NCI-H510A (cell line): ENCODE results near the gene PIP5K1A.
"Not testable (repeated sequence)": the region's sequence is repeated elsewhere in the genome, so short reads cannot be mapped to it uniquely, and the experiment has no call there.

Experiments used
- DNase-seq: peaks from one replicate; lab custom pipeline; 2025; lab: John Stamatoyannopoulos, UW

PIP5K1A gene

DNA sequence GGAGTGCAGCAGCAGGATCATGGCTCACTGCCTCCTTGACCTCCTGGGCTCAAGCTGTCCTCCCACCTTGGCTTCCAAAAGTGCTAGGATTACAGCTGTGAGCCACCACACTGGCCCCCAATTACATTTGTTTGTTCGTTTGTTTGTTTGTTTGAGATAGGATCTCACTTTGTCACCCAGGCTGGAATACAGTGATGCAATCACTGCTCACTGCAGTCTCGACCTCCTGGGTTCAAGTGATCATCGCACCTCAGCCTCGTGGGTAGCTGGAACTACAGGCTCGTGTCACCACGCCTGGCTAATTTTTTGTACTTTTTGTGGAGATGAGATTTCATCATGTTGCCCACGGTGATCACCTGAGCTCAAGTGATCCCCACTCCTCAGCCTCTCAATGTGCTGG lies 6.3 kb upstream of the PIP5K1A start:
- no peak for DNase-seq

DNA sequence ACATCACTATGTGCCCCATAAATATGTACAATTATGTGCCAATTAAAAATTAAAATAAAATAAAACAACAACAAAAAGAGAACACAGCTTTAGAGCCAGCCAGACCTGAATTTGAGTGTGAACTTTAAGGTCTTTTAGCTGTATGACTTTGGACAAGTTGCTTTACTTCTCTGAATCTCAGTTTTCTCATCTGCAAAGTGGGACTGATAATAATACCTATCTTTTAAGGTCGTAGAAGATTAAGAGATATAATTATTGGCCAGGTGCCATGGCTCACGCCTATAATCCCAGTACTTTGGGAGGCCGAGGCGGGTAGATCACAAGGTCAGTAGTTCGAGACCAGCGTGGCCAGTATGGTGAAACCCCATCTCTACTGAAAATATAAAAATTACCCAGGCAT lies 5.0 kb upstream of the PIP5K1A start:
- no peak for DNase-seq

DNA sequence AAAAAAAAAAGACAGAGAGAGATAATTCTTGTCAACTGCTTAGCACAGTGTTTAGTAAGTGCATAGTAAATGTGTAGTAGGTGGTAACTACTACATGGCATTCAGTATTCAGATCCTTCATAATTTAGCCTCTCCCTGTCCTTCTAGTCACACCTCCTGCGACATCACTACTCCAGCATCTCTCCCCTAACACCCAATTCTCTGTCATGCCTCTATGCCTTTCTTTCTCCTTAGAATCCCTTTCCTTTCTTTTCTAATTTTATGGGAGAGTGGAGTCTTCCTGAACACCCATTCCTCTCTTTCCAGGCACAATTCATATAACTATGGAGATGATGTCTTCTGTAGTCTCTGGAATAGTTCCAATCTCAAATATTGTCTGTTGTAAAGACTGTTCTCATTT lies 4.5 kb upstream of the PIP5K1A start:
- DNase-seq: no peak

DNA sequence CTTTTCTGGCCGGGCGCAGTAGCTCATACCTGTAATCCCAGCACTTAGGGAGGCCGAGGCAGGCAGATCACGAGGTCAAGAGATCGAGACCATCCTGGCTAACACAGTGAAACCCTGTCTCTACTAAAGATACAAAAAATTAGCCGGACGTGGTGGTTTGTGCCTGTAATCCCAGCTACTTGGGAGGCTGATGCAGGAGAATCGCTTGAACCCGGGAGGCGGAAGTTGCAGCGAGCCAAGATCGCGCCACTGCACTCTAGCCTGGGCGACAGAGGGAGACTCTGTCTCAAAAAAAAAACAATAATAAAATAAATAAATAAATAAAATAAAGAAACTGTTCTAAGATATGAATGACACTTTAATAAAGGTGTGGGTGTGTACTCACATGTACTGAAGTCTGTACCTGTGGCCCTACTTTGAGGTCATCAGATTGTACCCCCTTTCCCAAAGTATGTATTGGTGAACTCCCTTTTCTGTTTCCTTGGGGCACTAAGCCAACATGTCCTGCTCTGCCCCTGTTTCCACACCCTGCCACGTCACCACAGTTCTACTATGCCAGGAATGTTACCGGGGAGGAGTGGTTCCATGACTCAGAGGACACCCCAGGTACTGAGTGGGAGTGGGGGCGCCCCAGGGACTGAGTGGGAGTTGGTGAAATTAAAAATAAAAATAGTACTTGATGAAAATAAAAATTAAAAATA lies 3.3 kb upstream of the PIP5K1A start:
- not testable (repeated sequence) for DNase-seq

- peak; percentile 48 for DNase-seq
These were observed 2.0 kb upstream of the PIP5K1A start for GRCh38 chr1:151196292-151196800.

GRCh38 chr1:151197863-151198253 lies 494 bp upstream of the PIP5K1A start:
- DNase-seq: no peak

DNA sequence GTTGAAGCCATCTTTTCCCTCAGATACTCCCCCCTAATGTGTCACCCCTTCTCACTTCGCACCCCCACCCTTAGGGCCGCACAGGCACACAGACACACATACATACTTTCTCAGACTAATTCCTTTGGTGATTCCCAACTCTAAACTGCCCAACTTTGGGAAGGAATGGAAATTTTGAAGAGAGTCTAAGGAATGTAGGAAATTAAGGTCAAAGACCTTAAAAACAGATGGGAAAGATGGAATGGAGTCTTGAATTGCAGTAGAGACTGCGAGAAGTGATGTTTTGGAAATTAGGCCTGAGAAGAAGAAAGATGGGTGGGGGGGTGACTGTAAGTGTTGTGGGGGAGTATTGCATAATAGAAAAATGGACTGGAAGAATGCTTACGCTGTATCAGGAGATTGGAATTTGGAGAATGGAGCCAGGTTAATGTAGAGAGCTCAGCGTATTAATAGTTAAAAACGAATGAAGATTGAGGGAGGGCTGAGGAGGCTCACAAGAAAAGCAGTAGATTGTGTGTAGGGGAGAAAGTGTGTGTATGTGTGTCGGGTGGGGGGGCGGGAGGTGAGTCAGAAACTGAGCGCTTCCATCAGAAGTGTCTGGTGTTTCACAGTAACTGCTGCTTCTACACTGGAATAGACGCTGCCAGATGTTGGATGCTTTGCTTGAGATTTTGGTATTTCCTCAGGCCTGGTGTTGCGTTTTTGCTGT lies 1.7 kb downstream of the PIP5K1A start:
- no peak for DNase-seq

- DNase-seq: not testable (repeated sequence)
These were observed 7.1 kb downstream of the PIP5K1A start for GRCh38 chr1:151205381-151205965.

- DNase-seq: no peak
These were observed 12.5 kb downstream of the PIP5K1A start for GRCh38 chr1:151210830-151211229.

GRCh38 chr1:151211972-151212705 lies 13.8 kb downstream of the PIP5K1A start:
- DNase-seq: no peak

GRCh38 chr1:151213560-151213959 lies 15.2 kb downstream of the PIP5K1A start:
- no peak for DNase-seq

DNA sequence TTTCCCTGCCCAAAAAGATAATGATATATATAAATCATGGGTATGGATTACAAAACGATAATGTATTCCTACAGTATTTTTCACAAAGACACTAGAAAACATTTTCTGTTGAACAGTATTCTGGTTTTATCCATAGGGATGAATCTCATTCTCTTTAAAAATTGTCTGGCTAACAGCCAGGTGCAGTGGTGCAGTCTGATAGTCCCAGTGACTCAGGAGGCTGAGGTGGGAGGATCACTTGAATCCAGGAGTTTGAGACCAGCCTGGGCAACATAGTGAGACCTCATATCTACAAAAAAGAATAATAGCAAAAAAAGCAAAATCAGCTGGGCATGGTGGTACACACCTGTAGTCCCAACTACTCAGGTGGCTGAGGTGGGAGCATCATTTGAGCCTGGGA lies 23.3 kb downstream of the PIP5K1A start:
- no peak for DNase-seq

GRCh38 chr1:151222130-151222529 lies 23.8 kb downstream of the PIP5K1A start:
- DNase-seq: no peak

DNA sequence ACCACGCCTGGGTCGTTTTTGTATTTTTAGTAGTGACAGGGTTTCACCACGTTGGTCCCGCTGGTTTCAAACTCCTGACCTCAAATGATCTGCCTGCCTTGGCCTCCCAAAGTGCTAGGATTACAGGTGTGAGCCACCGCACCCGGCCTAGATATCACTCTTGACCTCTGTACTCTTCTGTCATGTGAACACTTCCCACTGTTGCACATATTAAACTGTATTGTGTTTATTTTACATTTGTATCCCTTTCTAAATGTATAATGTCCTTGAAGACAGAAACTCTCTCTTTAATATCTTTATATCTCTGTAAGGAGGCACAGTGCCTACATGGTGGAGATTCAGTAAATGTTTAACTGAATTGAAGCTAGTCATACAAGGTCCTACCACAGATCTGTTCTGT lies 36.9 kb downstream of the PIP5K1A start:
- no peak for DNase-seq

- no peak for DNase-seq
These were observed 39.5 kb downstream of the PIP5K1A start for GRCh38 chr1:151237678-151238466.

DNA sequence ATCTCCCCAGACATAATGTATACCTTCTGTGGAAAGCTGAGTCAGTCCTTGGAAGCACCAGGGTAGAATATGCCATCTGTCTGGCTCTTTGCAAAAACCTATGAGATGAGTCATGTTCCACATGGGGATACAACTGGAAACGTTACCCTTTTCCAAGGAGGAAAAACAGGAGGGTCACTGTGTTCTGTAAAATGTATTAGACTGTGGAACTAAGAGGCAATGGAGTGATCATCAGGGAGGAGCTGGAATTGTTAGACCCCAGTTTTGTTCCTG lies 40.1 kb downstream of the PIP5K1A start:
- DNase-seq: no peak

DNA sequence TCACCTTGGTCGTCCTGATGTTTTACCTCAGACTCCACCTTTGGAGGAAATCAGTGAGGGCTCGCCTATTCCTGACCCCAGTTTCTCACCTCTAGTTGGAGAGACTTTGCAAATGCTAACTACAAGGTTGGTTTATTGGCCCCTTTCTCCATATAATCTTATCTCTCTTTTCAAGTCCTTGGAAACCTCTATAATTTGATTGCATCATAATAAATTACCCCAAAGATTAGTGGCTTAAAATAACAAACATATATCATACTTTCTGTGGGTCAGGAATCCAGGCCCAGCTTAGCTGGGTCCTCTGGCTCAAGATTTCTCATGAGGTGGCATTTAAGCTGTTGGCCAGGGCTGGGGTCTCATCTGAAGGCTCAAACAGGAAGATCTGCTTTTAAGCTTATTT lies 44.1 kb downstream of the PIP5K1A start:
- DNase-seq: no peak

GRCh38 chr1:151243683-151244216 lies 45.4 kb downstream of the PIP5K1A start:
- DNase-seq: no peak

DNA sequence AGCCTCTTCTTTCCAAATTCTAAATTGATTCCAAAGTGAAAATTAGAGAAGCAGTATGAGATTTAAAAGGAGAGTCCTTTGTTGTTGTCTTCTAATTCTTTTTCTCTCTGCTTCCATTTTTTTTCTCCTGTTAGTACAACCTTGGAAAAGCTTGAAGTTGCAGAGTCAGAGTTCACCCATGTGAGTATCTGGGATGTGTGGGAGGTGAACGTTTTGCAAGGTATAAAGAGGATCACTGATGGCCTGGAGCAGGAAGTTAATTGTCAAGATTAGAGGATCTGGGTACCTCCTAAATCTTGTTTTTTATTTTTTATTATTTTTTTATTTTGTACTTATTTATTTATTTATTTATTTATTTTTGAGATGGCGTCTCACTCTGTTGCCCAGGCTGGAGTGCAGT lies 48.4 kb downstream of the PIP5K1A start:
- DNase-seq: no peak

GRCh38 chr1:151251656-151252470 lies 53.5 kb downstream of the PIP5K1A start:
- DNase-seq: peak; percentile 52
